Gastroesophageal sphincter (tissue), 3 donors: ENCODE measurements around the gene UBA3.

Experiments used
- EP300 ChIP-seq: sonication (generic); formaldehyde crosslinking; IDR thresholded peaks from one replicate; pipeline ENCODE4 v1.6.1; 2017; ENCODE audit warnings: antibody characterized with exemption, mild to moderate bottlenecking
- POLR2A ChIP-seq, 2 donors: fragments of 450-650 bp; IDR thresholded peaks; one replicate each; pipeline ENCODE4 v1.6.1; 2017; ENCODE audit warnings: antibody characterized with exemption in 2 of 2, mild to moderate bottlenecking in 2 of 2, moderate library complexity in 1 of 2
- POLR2AphosphoS5 ChIP-seq: sonication (generic); formaldehyde crosslinking; IDR thresholded peaks from one replicate; pipeline ENCODE4 v1.6.1; 2017; ENCODE audit warnings: antibody characterized with exemption
- TF ChIP-seq, protein P1 (sequence below), 4 experiments: fragments of 200-600 bp in 2 of 4; fragments of 450-650 bp in 2 of 4; sonication (generic) in 1 of 4; IDR thresholded peaks; one replicate each; pipeline ENCODE4 v1.5.1; 2017 to 2019; ENCODE audit warnings: antibody characterized with exemption in 4 of 4, mild to moderate bottlenecking in 2 of 4, moderate library complexity in 2 of 4

- TF ChIP-seq POLR2AphosphoS5 (peak; percentile 66), POLR2A (IDR thresholded peaks at IDR 0.05) (no peak), EP300 (no peak)
- TF ChIP-seq, protein P1, sequence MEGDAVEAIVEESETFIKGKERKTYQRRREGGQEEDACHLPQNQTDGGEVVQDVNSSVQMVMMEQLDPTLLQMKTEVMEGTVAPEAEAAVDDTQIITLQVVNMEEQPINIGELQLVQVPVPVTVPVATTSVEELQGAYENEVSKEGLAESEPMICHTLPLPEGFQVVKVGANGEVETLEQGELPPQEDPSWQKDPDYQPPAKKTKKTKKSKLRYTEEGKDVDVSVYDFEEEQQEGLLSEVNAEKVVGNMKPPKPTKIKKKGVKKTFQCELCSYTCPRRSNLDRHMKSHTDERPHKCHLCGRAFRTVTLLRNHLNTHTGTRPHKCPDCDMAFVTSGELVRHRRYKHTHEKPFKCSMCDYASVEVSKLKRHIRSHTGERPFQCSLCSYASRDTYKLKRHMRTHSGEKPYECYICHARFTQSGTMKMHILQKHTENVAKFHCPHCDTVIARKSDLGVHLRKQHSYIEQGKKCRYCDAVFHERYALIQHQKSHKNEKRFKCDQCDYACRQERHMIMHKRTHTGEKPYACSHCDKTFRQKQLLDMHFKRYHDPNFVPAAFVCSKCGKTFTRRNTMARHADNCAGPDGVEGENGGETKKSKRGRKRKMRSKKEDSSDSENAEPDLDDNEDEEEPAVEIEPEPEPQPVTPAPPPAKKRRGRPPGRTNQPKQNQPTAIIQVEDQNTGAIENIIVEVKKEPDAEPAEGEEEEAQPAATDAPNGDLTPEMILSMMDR (IDR thresholded peaks at IDR 0.05), result no peak
Measured at GRCh38 chr3:69090021-69090420, 9.9 kb upstream of the UBA3 start.
